Motor neuron (in vitro differentiated cells): ENCODE results near the gene SNX18. TPM values are rescaled to one million over a fixed set of nuclear protein-coding genes. Genes with fewer than 3 reads are reported as not detected.

Experiments used
- ATAC-seq, 8 experiments: fragments of 200-7000 bp; cut with Tn5 transposase; replicated peaks in 6 of 8; 2 replicates each; pipeline ENCODE4 v1.8.0; 2021; ENCODE audit warnings: mild to moderate bottlenecking in 8 of 8, moderate library complexity in 8 of 8
- H3K27ac ChIP-seq, 2 donors: fragments of 250-450 bp; sonication (Bioruptor Pico); 2 replicates each; pipeline ENCODE4 v1.9.0; 2021; ENCODE audit warnings: antibody characterized with exemption in 2 of 2, mild to moderate bottlenecking in 2 of 2, moderate library complexity in 1 of 2
- H3K4me1 ChIP-seq, 2 donors: fragments of 250-450 bp; sonication (Bioruptor Pico); replicated peaks in 1 of 2; 2 replicates each; pipeline ENCODE4 v1.6.1; 2021; ENCODE audit warnings: antibody characterized with exemption in 2 of 2, mild to moderate bottlenecking in 2 of 2, moderate library complexity in 1 of 2
- H3K4me3 ChIP-seq, 5 donors: fragments of 250-450 bp; sonication (Bioruptor Pico); 2 replicates each; pipeline ENCODE4 v1.9.0; 2021; ENCODE audit warnings: antibody characterized with exemption in 5 of 5, mild to moderate bottlenecking in 5 of 5, moderate library complexity in 4 of 5
- WGBS, 10 experiments: fragments of 450-650 bp; shearing (Covaris generic); methylation state at CpG; one replicate each; pipeline ENCODE4 v1.0.0; 2022; 5-methylcytosine and 5-hydroxymethylcytosine counted together
- in situ Hi-C, 9 experiments: fragments of 400-800 bp; cut with MboI; loops; one replicate each; pipeline ENCODE4 v1.15.0; 2021; ENCODE audit warnings: low sequenced_read_pairs in 9 of 9, low pct_unique_long_range_greater_than_20kb in 2 of 9; ENCODE audit not compliant: unreplicated experiment in 9 of 9
- total RNA-seq, 8 experiments: library from RNA; unstranded; fragments of 300-600 nt; gene quantifications; 2 replicates each; pipeline versions ENCODE4 v1.2.3 to v1.2.4, GENCODE V29; 2022

SNX18 gene
- total RNA-seq, 8 experiments from 2014 or later = 12.4 to 26.2 (median 17.0) TPM

DNA sequence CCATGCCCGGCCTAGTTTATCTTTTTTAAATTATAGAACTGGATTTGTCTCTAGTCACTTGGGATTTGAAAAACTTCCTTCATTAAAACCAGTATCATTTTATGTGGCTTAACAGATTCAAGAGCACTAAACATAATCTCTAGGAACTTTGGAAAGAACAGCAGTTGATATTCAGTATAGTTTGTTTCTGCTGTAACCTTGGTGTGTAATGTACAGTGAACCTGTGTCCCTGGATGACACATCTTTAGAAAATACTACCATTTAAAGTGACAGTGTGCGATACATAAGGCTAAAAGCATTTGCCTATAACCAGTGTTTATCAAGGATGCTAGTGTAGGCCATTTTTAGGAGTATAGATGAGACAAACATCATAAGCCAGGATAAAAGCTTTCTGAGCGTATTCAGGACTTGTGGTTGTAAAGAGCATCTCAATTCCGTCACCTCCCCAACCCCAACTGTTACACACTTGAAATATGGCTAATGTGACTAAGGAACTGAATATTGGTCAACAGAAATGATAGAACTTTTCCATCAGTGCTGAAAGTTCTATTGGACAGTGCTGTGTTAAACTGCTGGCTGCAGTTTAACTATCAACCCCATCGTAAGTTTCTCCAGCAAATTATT is 4.4 kb downstream of the SNX18 start:
- Histone ChIP-seq H3K4me1 (peaks cover 40% of the 10 kb centered on the region in 2 donors), H3K27ac (no peak overlapping the region), H3K4me3 (peak overlapping the region in 3 of 5 donors; percentile 67 to 87 (median 72))
- 42 to 100% (median 88%) methylated on average over 1 to 4 of the region's 5 CpGs for WGBS, 10 experiments
- in situ Hi-C loops = loop anchor here in 6 of 9 experiments (10.0 to 25.0 kb wide), 4 partner anchors 215 to 615 kb away; no protein-coding TSS in a partner anchor
- ATAC-seq = no peak

DNA sequence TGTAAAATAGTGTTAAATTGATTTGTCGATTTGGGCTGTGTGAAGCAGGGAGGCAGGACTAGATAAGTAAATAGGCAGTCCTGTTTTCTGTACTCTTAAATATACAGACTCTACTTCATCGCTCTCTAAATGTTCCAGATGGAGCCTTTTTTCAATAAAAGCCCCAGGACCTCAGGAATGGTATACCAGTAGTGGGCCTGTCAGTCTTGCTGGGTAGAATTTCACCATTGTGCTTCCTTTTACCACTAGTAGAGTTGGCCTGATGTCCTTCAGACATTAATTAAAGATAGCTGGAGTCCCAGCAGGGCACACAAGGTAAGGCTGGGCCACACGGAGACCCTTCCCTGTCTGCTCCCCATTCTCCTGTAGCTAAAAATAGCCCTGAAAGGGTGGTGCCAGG is 6.0 kb downstream of the SNX18 start:
- in situ Hi-C loops = loop anchor here in 6 of 9 experiments (10.0 to 25.0 kb wide), 4 partner anchors 214 to 614 kb away; no protein-coding TSS in a partner anchor
- H3K4me1 ChIP-seq = peaks cover 40 to 43% of the 10 kb centered on the region in 2 donors
- no peak overlapping the region for H3K27ac ChIP-seq
- no peak overlapping the region for H3K4me3 ChIP-seq
- WGBS, 10 experiments = 50 to 95% (median 81%) methylated on average over 1 to 3 of the region's 3 CpGs; no CpG with 5 or more reads in 2 of the 10 experiments
- no peak for ATAC-seq

DNA sequence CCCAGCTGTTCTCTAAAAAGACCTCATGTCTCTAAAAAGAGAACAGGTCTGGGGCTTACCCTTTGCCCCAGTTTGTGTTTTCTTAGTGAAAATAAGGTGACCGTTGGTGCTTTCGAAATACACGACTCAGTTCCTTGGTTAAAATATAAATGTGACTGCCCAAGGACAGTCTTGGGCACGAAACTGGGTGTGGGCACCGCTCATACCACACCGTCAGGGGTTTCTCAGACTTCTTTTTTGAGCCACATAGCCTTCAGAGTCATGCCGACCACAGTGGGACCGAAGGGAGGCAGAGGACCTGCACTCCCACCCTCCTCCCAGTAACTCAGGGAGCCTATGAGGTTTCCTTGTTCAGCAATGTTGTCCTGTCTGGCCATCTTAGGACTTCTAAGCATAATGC is 6.5 kb downstream of the SNX18 start:
- WGBS, 10 experiments = 61 to 98% (median 92%) methylated on average over 3 to 7 of the region's 8 CpGs; no CpG with 5 or more reads in 4 of the 10 experiments
- Histone ChIP-seq H3K4me3 (no peak overlapping the region), H3K4me1 (peaks cover 35 to 37% of the 10 kb centered on the region in 2 donors), H3K27ac (no peak overlapping the region)
- no peak for ATAC-seq
- in situ Hi-C loops = loop anchor here in 6 of 9 experiments (10.0 to 25.0 kb wide), 4 partner anchors 213 to 613 kb away; no protein-coding TSS in a partner anchor

DNA sequence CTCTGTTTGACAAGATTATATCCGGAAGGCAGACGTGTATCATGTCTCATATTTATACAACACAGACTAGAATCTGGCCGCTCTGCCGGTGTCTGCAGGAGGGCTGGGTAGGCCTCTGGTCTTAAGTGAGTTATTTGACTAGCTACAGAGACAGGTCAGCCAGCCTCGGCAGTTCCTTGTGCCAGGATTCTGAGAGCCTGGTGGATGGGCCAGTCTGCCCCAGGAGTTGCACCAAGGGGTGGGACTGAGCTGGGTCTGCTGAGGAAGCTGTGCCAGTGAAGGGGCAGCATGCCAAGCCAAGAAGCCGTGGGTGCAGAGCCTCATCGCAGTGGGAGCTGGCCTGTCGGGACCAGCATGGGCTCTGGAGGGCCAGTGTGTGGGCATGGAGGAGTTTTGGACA is 7.1 kb downstream of the SNX18 start:
- H3K27ac ChIP-seq = no peak overlapping the region
- ATAC-seq = no peak
- 20 to 100% (median 70%) methylated on average over 1 to 8 of the region's 8 CpGs; no CpG with 5 or more reads in 3 of the 10 experiments for WGBS, 10 experiments
- H3K4me1 ChIP-seq = peaks cover 28 to 34% of the 10 kb centered on the region in 2 donors
- H3K4me3 ChIP-seq = no peak overlapping the region
- in situ Hi-C loops = loop anchor here in 8 of 9 experiments (10.0 to 25.0 kb wide), 6 partner anchors 213 to 638 kb away; partner anchors contain the start of genes CDC20B (in 1 of the 8) and GPX8 (in 1 of the 8)

DNA sequence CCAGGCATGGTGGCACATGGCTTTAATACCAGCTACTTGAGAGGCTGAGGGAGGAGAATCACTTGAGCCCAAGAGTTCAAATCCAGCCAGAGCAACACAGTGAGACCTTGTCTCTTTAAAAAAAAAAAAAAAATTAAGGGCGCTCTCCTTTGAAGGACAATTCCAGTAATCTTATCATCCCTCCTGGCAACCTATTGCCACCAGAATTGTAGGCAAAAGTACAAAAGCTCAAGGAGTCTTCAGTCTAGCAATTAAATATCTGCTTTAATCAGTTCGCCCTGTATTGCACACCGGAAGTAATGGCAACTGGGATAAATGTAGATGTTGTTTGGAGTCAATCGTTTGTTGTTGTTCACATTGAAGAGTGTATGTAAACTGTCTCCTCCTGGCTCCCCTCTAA is 7.7 kb downstream of the SNX18 start:
- H3K27ac ChIP-seq = no peak overlapping the region
- H3K4me1 ChIP-seq = peaks cover 25 to 34% of the 10 kb centered on the region in 2 donors
- in situ Hi-C loops = loop anchor here in 4 of 9 experiments (10.0 to 25.0 kb wide), 3 partner anchors 312 to 637 kb away; partner anchors contain the start of genes CDC20B (in 1 of the 4) and GPX8 (in 1 of the 4)
- ATAC-seq = no peak
- no peak overlapping the region for H3K4me3 ChIP-seq
- WGBS, 10 experiments = 80 to 100% (median 88%) methylated on average over 1 to 4 of the region's 4 CpGs; no CpG with 5 or more reads in 2 of the 10 experiments

DNA sequence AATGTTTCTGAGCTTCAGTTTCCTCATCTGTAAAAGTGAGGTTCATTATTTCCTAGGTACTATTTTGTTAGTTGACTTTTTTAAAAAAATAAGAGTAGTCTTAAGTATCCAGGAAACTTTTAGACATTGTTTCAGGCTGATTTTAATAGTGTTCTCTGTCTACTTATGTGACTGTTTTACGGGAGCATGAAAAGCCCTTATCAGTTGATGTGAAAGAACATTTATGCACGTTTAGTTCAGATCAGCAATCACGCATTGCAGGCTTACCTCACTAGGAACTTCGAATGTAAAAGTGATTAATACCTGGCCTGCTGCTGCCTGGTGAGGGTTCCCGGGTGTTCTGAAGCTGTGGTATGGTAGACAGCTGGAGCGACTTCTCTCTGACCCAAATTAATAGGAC is 8.1 kb downstream of the SNX18 start:
- in situ Hi-C loops = loop anchor here in 4 of 9 experiments (10.0 to 25.0 kb wide), 3 partner anchors 312 to 637 kb away; partner anchors contain the start of genes CDC20B (in 1 of the 4) and GPX8 (in 1 of the 4)
- WGBS, 10 experiments = 43 to 100% (median 88%) methylated on average over 2 to 6 of the region's 6 CpGs
- Histone ChIP-seq H3K4me3 (no peak overlapping the region), H3K27ac (no peak overlapping the region), H3K4me1 (peaks cover 25 to 34% of the 10 kb centered on the region in 2 donors)
- ATAC-seq = no peak

DNA sequence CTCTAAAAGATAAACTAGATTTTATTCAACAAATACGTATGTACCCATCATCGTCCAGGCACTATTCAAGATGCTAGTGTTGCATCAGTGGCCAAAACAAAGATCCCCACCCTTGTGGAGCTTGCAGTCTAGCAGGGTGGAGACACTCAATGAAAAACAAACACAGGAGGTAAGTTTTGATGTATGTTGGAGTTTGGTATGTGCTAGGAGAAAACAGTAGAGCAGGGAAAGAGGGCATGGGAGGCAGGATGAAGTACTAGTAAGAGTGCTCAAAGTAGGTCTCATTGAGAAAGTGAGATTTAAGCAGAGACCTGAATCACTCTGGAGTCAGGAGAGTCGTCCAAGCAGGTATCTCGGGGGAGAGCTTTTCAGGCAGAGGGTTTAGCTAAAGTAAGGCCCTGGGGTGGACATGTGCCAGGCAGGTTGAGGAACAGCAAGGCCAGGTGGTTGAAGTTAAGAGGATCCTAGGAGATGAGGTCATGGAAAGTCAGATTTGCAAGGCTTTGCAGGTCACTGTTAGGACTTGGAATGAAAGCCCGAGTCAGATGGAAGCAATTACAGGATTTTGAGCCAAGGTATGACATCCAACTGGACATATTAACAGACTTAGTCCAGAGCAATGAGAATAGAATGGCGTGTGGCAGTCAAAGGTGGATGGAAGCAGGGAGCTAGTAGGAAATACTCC is 9.2 kb downstream of the SNX18 start:
- no peak overlapping the region for H3K27ac ChIP-seq
- H3K4me1 ChIP-seq = peaks cover 24 to 31% of the 10 kb centered on the region in 2 donors
- in situ Hi-C loops = loop anchor here in 4 of 9 experiments (10.0 to 25.0 kb wide), 3 partner anchors 311 to 636 kb away; partner anchors contain the start of genes CDC20B (in 1 of the 4) and GPX8 (in 1 of the 4)
- peak in 1 of 8 experiments; percentile 30 for ATAC-seq
- no peak overlapping the region for H3K4me3 ChIP-seq
- WGBS, 10 experiments = 59 to 95% (median 82%) methylated on average over 1 to 5 of the region's 6 CpGs; no CpG with 5 or more reads in 2 of the 10 experiments

DNA sequence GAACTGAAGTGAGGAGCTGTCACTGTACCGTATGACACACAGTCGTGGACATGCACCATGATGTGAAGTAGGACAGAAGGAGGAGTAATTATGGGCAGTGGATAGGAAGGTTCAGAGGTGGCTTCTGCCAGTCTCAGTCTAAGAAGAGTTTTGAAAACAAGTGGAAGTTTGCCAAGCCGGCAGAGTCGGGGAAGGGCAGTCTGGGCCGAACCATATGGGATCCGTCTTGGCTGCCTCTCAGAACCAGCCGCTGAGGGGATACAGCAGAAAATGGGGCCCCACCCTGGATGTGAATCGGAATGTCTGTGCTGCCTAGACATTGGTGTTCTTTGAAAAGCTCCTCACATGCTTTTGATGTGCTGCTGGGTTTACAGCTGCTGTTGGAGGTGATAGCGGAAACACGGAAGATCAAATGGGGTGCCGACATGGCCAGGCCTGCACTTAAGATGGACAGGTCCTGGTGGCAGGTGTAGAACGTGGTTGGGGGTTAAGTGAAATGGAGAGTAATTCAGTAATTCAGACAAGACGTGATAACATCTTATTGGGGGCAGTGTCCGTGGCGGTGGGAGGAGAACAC is 11.2 kb downstream of the SNX18 start:
- ATAC-seq = peak in 1 of 8 experiments; percentile 10
- in situ Hi-C loops = loop anchor here in 4 of 9 experiments (10.0 to 25.0 kb wide), 3 partner anchors 309 to 634 kb away; partner anchors contain the start of genes CDC20B (in 1 of the 4) and GPX8 (in 1 of the 4)
- 80 to 100% (median 94%) methylated on average over 1 to 9 of the region's 15 CpGs for WGBS, 10 experiments
- no peak overlapping the region for H3K4me3 ChIP-seq
- H3K4me1 ChIP-seq = peaks cover 19 to 33% of the 10 kb centered on the region in 2 donors
- no peak overlapping the region for H3K27ac ChIP-seq

DNA sequence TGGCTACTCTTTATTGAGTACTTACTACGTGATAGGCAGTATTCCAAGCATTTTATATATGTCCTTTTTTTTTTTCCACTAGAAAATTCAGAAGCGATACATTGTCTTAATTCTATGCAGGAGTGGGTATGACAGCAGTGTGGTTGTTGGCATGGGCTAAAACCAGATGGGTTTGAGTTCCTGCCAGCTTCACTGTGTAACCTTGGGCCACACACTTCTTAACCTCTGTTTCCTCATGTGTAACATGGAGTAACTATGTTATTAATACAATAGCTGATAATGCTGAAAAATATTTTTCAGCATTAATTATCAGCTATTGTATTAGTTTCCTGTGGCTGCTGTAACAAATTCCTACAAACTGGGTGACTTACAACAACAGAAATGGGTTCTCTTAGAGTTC is 12.0 kb downstream of the SNX18 start:
- in situ Hi-C loops = loop anchor here in 4 of 9 experiments (10.0 to 25.0 kb wide), 3 partner anchors 308 to 633 kb away; partner anchors contain the start of genes CDC20B (in 1 of the 4) and GPX8 (in 1 of the 4)
- Histone ChIP-seq H3K4me3 (no peak overlapping the region), H3K4me1 (peaks cover 23 to 34% of the 10 kb centered on the region in 2 donors), H3K27ac (no peak overlapping the region)
- 41 to 95% (median 84%) methylated on average over 1 to 2 of the region's 2 CpGs; no CpG with 5 or more reads in 3 of the 10 experiments for WGBS, 10 experiments
- no peak for ATAC-seq

DNA sequence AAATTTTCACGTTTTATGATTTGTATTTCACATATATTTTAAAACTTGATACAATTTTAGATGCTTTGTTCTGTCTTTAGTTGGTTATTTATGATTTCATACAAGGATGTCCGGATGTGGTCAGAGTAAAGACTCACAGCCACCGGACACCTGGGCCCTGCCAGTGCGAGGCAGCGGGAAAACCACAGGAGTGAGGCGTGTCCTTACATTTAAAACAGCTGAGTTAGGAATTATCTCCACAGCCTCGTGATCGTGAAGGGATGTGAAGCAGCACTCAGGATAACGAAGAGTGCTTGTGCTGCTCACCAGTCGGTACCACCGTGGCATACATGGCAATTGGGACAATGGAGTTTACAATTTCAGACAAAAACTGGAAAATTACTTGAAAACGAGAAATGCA is 14.0 kb downstream of the SNX18 start:
- peaks cover 31 to 39% of the 10 kb centered on the region in 2 donors for H3K4me1 ChIP-seq
- no peak overlapping the region for H3K4me3 ChIP-seq
- WGBS, 10 experiments = 18 to 83% (median 71%) methylated on average over 1 to 10 of the region's 12 CpGs
- ATAC-seq = peak in 1 of 8 experiments; percentile 36
- H3K27ac ChIP-seq = no peak overlapping the region
- in situ Hi-C loops = loop anchor here in 3 of 9 experiments (25.0 kb wide), 2 partner anchors 306 to 631 kb away; partner anchors contain the start of genes CDC20B (in 1 of the 3) and GPX8 (in 1 of the 3)

DNA sequence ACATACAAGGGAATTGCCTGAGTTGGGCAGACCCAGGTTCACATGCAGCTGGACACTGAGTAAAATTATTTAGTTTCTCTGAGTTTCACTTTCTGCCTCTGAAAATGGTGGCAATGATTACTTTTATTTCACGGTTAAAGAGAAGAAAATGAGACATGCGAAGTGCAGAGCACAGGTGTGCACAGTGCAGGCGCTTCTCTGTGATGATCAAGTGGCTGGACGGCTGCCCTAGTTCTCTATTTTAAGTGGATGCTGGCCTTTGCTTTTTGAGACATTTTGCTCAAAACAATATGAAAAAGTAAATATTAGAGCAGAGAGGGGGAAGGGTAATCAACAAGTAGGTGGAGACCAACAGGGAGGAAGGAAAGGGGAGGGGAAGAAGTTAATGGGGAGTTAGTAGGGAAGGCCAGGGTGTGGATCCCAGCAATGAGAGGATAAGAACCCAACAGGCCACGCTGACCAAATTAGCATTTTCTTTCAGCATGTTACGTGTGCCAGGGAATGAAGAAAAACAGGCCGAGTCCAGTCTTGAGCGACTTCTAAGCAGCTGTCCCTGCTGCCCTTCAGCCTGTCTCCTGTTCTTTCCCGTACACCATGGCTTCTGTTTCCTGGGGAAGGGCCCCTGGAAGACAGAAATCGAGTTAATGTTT is 16.1 kb downstream of the SNX18 start:
- peaks cover 31 to 37% of the 10 kb centered on the region in 2 donors for H3K4me1 ChIP-seq
- peak; percentile 73 to 96 (median 93) for ATAC-seq
- H3K4me3 ChIP-seq = peak overlapping the region in 2 of 5 donors; percentile 2 to 10
- in situ Hi-C loops = loop anchor here in 3 of 9 experiments (25.0 kb wide), 2 partner anchors 304 to 629 kb away; partner anchors contain the start of genes CDC20B (in 1 of the 3) and GPX8 (in 1 of the 3)
- WGBS, 10 experiments = 0 to 69% (median 41%) methylated on average over 2 to 10 of the region's 10 CpGs
- peak overlapping the region; percentile 87 to 93 for H3K27ac ChIP-seq
